HG02840 (cell line): Measurements from ENCODE around the gene PRKAA1.
"Not testable (repeated sequence)": the region's sequence is repeated elsewhere in the genome, so short reads cannot be mapped to it uniquely, and the experiment has no call there.

ENCODE experiments used
- ATAC-seq: cut with Tn5 transposase; IDR thresholded peaks from one replicate; pipeline ENCODE4 v1.9.1; 2021; ENCODE audit warnings: mild to moderate bottlenecking, moderate library complexity, moderate number of reproducible peaks; ENCODE audit not compliant: unreplicated experiment, low FRiP score

Gene PRKAA1

GRCh38 chr5:40736103-40736875, 61.9 kb downstream of the PRKAA1 start:
- no peak for ATAC-seq

DNA sequence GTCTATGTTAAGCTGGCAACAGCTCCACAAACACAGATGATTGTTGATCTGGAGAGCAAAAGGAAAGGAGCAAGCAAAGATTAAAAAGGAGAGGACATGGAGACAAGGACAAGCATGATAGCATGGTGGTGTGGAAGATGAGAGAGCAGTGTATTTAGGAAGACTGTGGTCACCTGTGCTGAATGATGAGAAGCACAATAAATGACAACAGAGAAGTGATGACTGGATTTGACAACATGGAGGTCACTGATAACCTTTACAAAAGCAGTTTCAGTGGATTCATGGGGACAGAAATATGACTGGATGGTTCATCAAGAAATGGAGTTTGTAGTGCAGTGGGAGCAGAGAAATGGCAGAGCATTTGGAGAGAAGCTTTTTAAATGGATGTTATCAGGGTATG, 62.6 kb downstream of the PRKAA1 start:
- ATAC-seq, result no peak

GRCh38 chr5:40734986-40735385, 63.2 kb downstream of the PRKAA1 start:
- ATAC-seq, result no peak

DNA sequence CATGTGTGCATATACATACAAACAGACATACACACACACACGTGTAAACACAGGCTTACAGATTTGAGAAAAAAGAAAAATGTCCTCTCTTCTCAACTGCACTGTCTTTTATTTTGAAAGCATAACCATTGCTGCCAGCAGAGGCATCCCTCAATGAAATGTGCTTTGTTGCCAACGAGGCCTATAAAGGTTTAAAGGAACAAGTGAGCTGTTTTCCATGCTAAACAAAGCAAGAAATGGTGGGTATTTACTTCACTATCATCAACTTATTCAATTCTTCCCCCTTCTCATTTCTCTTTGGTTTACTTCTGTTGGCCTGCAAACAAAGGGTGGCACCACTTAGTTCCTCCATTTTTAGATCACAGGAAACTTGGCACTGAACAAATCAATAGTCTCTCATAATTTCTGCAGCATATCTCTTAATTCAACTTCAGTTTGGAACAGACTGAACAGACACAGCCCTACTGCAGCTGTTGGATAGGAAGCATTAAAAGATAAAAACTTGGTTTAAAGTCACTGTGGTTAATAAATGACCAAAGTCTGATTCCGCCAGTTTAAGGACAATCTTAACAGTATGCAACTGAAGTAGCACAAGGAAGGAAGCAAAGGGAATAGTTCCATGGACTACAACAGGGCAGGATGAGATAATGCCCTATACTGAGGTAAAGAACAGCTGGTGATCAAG, 64.2 kb downstream of the PRKAA1 start:
- no peak for ATAC-seq

GRCh38 chr5:40733434-40733833, 64.7 kb downstream of the PRKAA1 start:
- ATAC-seq, result no peak

- not testable (repeated sequence) for ATAC-seq
Measured at GRCh38 chr5:40722497-40722911, 75.7 kb downstream of the PRKAA1 start.

DNA sequence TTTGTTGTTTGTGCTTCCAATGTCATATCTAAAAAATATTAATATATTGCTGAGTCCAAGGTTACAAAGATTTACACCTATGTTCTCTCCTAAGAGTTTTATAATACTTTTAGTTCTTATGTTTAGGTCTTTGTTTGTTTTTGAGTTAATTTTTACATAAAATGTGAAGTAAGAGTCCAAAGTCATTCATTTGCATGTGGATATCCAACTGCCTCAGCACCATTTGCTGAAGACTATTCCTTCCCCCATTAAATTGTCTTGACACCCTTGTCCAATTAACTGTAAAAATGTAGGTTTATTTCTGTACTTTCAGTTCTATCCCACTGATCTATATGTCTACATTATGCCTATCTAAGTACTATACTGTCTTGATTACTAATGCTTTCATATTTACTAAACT, 78.1 kb downstream of the PRKAA1 start:
- ATAC-seq, result no peak

DNA sequence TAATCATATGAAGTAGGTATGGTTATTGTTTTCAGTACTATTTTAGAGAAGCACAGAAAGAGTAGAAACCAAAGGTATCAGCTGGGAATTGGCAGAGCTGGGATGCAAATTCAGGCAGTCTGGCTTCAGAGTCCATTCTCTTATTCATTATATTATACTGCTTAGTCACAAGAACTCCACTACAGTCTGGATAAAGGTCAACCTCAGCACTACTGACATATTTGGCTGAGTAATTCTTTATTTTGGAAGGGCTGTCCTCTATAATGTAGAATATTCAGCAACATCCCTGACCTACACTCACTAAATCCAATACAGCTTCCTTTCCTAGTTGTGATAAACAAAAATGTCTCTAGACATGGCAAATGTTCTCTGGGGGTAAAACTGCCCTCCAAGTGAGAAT, 80.9 kb downstream of the PRKAA1 start:
- no peak for ATAC-seq

DNA sequence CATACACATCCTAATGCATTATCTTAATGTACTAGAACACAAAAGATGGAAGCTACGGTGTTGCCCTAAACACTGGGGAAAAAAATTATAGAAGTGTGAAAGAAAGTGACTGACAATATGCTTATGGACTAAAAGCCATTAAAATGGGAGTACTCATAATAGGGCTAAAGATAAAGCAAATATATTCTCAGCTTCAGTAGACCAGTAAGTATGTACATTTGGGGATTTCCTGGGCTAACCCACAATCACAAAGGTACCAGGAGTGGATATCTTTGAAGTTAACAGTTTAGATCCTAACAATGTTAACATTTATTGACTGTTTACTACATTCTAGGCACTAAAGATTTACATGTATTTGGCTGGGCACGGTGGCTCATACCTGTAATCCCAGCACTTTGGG, 81.6 kb downstream of the PRKAA1 start:
- ATAC-seq, result no peak

- no peak for ATAC-seq
Measured at GRCh38 chr5:40716000-40716399, 82.2 kb downstream of the PRKAA1 start.

DNA sequence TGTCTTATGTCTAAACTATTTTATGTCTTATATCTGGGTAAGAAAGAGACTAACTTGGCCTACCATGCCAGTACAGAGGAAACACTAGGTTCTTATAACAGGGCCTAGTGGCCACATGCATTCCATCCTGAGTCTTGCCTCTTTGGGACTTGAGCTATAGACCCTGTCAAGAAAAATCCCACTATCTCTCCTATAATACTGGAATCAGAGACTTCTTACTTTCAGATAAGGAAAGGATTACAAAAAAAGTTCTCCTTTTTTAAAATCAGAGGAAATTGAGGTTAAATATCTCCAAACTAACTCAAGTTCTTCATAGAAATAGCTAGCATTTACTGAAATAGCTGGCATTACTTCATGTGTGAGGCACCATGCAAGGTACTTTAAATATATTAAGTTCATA, 84.2 kb downstream of the PRKAA1 start:
- no peak for ATAC-seq

- not testable (repeated sequence) for ATAC-seq
Measured at GRCh38 chr5:40710575-40710974, 87.6 kb downstream of the PRKAA1 start.
